AG20443 (cell line): ENCODE data around the gene ACTR1B.
"Not testable (repeated sequence)": the region's sequence is repeated elsewhere in the genome, so short reads cannot be mapped to it uniquely, and the experiment has no call there.

Experiments
- DNase-seq: peaks from one replicate; pipeline ENCODE4 v3.0.0; 2012; ENCODE audit warnings: low spot score, mixed read lengths

The ACTR1B gene

DNA sequence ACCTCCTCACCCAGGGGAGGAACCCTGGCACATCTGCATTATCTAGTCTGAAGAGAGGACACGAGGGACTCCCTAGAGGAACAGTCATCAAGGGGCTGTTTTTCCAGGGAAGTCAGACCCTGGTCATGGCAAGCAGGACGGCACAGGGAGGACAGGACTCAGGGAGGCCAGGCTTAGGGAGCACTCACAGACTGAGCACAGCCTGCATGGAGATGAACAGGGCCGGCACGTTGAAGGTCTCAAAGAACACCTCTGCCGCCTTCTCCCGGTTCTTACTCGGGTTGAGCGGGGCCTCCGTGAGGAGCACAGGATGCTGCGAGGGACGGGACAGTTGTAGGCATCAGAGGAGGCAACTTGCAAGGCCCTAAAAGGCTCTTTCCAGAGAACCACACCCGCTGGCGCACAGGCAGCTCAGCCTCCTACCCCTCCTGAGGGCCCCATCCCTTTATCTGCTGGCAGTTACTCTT is 5.1 kb downstream of the ACTR1B start:
- DNase-seq = no peak

- DNase-seq = no peak
Observed at GRCh38 chr2:97657986-97658690, 5.7 kb downstream of the ACTR1B start.

DNA sequence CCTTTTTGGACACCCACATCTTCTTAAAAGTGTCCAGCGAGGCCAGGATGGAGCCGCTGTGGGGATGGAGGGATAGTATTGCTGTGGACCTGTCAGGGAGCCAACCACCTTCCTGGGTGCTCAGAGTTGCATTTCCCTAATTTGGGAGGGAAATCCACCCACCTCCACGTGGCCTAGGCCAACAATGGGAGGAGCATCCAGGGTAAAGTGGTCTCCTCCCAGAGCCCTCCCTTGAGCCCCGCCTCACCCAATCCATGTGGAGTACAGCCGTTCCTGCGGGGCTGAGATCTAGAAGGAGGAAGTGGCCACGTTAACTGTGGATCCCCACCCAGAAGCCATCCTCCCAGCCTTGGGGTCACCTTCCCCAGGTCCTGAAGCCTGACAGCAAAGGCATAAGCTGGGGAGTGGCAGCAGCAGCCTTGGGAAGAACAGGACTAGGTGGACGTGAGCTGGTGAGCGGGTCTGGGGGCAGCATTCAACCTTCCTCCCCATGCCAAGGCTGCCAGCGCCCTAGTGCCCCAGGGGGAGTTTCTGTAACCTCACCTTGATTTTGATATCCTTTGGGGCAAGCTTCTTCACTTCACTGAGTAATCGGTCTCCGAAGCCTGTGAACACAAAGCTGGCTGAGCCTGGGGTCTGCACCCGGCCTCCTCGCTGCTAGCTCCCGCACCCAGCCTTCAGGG is 6.8 kb downstream of the ACTR1B start:
- DNase-seq = no peak

DNA sequence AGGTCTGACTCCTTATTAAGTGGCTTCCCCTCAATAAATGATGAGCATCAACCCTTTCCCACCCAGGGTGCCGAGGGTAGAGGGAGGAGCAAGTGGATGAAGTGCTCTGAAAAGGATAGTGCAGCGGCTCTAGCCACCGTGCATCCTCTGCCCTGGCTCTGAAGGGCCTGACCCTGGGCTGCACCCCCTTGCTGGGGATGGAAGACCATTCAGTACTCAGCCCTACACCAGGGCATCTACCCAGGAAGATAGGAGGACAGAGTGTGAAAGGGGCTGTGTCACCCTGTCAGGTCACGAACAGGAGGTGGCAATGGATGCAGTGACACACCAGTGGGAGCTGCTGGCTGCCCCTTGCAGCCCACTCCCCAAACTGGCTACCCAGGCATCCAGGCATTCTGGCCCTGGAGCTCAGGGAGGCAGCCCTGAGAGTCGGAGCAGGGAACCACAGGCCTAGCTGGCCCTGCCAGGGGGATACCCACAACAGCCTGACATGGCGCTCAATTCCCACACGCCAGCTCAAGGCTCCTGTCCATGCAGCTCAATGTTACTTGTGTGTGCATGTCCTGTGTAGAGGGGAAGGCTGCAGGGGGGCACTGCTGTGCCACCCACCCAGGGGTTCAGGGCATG is 7.6 kb downstream of the ACTR1B start:
- no peak for DNase-seq

DNA sequence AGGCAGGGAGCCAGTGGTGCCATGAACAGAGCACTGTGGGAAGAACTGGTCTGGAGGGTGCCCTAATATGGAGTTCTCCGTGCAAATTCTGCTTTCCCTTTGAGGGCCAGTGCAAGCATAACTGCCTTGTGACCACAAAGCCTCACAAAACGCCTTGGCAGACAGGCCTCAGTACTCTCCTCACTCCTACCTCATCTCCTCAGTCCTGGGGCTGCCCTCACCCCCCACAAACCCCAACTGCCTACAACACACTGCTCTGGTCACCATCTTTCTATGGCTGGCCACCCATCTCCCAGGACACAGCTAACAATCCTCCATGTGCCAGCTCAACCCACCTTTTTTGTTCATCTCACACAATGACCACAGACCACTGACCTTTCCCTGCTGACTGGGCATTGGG is 9.1 kb downstream of the ACTR1B start:
- no peak for DNase-seq

GRCh38 chr2:97654309-97654708 is 9.5 kb downstream of the ACTR1B start:
- DNase-seq = no peak

DNA sequence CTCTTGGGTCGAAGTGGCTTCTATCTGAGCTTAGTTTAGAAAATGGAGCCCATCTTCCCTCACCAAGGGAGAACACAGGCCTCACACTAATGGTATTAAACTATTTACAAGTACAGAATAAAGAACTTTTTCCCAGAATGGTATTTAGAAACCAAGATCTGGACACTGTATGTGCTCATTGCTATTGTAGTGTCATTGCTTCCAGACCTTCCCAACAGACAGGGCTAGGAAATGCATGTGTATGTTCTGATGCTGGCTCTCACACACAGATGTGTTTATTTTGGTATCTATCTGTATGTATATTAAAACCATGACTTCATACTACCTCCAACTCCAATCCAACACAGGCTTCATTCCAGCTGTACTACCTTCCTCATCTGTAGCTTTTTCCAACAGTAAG is 10.0 kb downstream of the ACTR1B start:
- no peak for DNase-seq

DNA sequence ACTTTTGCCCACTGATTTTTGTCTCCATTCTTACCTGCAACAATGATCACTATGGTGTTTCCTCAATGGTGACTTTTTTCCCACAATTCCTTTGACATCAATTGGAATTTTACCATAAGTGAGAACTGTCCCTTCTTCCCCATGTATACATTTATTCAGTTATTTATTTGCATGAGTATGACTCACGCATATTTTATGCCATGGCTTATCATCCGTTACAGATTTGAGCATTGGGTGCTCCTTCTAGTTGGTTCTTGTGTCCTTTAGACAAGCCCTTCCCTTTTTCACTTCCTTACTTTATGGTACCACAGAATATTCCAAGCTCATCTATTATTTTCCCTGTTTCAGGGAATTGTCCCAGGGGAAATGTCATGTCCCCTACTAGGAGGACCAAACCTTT is 10.4 kb downstream of the ACTR1B start:
- DNase-seq = no peak

DNA sequence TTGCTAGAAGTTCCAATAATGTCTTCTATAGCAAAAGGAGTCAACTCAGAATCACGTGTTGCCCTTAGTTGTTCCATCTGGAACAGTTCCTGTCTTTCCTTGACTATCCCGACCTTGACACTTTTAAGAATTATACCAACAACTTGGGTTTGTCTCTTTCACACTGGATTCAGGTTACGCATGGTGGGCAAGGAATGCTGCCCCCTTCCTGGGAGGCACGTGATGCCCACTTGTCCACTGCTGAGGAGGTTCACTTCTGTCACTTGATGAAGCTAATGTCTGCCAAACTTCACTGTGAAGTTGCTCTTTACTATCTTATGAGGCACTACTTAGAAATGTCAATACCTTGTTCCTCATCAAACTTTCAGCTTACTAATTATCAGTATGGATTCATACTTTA is 12.7 kb downstream of the ACTR1B start:
- DNase-seq = no peak

GRCh38 chr2:97646977-97647376 is 16.9 kb downstream of the ACTR1B start:
- no peak for DNase-seq

DNA sequence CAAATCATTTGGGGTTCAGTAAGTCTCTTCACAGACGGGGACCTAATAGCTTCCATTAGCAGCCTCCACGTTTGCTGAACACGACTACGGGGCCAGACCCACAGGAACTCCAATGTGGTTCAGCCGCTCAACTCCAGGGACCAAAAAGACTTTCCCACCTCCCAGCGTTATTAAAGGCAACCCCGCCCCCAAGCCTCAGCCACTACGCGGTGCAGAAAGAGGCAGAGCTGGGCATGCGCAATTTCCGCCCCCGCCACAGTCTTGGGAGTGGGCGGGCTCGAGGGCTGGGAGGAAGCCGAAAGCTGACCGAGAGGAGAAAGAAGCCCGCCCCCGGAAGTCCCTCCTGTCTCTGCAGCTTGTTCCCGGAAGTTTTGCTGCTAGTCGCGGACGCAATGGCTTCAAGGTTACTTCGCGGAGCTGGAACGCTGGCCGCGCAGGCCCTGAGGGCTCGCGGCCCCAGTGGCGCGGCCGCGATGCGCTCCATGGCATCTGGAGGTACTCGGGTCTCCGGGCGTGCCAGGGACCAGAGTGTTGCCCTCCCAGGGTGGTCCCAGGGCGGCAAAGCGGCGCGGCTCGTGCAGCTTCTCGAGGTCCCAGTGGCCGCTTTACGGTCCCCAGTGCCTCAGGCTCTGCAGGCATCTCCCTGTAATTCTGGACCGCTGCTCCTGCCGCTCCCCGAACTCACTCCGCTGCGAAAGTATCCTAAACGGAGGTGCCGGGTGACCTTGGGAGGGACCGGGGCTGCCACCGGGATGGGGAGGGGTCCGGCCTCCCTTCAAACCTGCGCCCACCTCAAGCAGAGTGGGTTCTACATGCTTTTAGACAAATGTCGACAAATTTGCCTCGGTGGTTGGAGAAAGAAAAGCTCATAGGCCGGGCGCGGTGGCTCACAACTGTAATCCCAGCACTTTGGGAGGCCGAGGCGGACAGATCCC is 17.9 kb downstream of the ACTR1B start, which contains the start of gene COX5B:
COX5B (plus strand) TSS at position 368 of the 935 bp plus-strand sequence; CDS start at position 393, 25 bp downstream.
- DNase-seq = peak; percentile 99

DNA sequence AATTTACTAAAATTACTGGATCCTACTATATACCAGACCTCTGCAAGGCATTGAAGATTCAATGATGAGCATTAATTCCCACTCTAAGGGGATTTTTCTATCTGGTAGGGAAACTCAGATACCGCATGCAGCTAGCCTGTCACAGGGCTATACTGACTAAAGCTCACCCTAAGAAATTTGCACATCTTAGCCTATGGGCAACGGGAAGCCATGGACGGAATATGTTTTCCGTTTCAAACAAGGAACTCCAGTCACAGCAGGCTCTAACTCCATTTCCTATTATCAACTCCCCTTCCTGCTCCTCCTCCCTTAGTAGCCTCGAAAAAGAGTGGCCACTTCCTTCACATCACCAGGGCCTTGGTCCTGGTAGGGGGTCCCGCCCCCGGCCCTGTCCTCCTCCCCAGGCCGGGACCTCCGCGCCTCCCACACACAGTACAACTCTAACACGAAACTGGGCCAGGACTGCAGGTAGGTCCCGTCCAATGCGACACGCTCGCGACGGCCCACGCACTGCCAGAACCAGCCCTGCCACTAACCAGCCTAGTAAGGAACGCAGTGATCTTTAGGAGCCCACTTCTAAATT is 18.6 kb downstream of the ACTR1B start:
- DNase-seq = no peak

DNA sequence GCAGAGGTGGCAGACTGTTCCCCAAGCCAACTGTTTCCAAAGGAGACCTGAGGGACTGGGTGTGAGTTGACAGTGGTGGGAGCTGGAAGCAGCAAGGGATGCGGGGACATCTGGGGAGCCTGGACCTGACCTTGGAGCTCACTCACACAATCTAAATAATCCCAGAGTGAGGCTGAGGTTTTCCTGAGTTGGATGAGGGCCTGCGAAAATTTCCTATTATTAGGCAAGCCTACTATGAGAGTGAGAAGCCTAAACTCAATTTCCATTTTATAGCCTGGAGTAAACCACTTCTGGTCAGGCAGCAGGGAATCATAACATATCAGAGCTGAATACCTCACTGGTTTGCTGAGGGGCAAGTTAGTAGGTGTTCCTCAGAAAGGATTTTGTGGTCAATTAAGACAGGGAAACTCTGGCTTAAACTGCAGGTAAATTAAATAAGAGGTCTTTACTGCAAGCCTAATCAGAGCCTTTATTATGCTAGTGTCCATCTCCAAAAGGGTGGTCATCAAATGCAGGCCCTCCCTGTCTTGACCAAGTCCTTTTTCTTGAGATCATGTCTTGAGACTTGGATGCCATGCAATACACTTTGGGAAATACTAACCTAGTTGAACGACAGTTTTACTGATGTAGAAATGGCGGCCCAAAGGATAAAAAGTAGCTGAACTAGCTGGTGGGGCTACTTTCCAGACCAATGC is 19.7 kb downstream of the ACTR1B start:
- peak; percentile 1 for DNase-seq

DNA sequence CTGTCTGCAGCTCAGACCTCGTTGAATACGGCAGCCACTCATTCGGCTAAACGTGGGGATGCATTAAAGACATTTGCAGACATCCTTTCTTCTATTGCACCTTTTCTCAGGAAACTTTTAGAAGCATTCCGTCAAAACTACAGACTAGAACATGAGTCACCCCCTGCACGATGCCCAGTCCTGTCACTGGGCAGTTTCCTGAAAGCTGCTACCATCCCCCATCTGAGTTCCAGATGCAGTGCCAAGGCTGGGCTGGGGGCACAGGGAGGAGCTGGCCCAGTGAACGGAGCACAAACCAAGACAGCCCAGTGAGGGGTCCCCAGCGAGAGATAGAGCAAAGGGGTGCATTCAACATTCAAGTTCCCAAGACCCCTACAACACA is 37.8 kb downstream of the ACTR1B start:
- DNase-seq = not testable (repeated sequence)

DNA sequence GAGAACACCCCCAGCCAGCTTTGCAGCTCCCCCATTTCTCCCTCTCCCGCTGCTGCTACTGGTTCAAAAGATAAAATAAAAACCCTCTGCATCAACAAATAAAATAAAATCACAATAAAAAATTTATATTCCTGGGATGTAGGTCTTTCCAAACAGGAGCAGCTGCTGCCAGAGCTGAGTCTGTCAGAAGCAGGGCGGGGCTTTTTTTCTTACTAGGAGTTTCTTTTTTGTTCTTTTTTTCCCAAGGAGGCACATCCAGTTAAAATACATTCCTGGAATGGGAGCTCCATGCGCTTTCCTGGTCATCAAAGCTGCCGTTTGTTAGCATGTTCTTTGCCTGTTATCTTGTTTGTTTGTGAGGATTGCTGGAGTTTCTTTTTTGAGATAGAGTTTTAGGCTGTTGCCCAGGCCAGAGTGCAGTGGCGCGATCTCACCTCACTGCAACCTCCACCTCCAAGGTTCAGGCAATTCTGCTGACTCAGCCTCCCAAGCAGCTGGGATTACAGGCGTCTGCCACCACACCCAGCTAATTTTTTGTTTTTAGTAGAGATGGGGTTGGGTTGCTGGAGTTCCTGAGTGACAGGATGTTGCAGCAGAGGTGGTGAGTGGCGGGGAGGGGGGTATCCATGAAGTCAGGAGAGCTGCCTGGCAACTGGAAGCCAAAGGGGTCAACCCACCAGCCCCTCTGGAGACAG is 38.3 kb downstream of the ACTR1B start:
- not testable (repeated sequence) for DNase-seq

DNA sequence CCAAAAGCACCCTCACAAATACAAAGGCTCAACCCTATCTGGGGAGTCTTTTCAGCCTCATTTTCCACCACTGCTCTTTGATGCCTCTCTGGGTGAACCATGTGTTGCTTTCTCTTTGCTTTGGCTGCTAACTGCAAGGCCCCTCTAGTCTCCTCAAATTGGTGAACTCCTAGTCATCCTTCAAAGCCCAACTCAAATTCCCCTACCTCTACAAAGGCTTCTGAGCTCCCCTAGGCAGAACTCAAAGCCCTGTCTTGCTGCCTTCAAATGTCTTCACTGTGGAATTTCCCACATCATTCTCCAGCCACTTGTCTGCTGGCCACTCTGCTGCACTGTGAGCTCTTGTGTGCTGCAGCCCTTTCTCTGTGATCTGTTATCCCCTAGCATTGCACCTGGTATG is 40.9 kb downstream of the ACTR1B start:
- not testable (repeated sequence) for DNase-seq

DNA sequence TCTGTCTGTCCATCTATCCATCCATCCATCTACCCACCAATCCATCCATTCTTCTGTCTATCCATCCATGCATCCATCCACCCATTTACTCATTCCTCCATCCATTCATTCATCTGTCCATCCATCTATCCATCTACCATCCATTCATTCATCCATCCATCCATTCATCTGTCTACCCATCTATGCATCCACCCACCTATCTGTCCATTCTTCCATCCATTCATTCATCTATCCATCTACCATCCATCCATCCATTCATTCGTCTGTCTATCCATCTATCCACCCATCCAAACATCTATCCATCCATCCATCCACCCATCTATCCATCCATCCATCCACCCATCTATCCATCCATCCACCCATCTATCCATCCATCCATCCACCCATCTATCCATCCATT is 43.4 kb downstream of the ACTR1B start:
- not testable (repeated sequence) for DNase-seq

DNA sequence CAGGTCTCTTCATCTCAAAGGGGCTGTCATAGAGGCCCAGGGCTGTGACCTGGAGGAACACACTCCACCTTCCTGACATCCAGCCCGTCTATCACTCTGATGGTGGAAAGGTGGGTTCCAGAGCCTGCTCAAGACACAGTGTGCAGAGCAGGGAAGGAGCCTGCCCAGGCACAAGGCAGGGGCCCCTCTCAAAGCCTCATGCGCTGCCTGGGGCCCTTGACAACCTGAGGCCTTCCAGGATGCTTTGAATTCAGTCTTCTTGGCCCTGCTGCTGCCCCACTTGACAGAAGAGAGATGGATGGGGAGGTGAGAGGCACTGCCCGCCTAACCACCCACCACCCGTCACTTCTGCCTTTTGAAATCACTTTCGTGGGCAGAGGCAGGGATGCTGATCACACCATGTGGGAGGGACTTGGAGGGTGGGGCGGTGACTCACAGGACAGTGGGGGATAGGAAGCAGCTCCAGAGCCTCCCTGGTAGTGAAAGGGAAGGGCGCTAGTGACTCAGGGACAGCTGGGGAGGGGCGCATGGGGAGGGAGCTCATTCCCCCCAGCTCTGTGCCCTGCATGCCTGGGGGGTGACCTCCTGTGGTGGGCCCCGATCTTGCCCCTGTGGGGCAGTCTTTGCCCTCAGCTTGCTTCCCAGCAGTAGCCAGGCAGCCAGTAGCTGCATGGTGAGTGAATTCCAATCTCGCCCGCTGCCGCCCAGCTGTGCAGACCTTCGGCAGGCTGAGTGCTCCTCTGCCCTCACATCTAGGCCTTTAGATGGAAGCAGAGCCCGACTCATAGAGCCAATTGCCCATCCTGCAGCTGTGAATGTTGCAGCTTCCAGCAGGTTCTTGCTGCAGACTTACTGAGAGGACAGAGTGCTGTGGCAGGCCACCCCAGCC is 44.7 kb downstream of the ACTR1B start:
- peak; percentile 10 for DNase-seq

GRCh38 chr2:97617911-97618310 is 45.9 kb downstream of the ACTR1B start:
- DNase-seq = no peak
